ENCODE measurements around the gene IQGAP2.

Gene IQGAP2

GRCh38 chr5:76591366-76591765 lies 188.3 kb downstream of the IQGAP2 start:
- Histone ChIP-seq H3K27ac (no peak overlapping the region), H3K4me3 (ENCODE audit: low read depth, low read length) (no peak overlapping the region), H3K27me3 (replicated peaks) (no peaks in the 10 kb centered on the region), H3K36me3 (replicated peaks) (no peaks in the 10 kb centered on the region)
- no peak for TF ChIP-seq CTCF (IDR thresholded peaks at IDR 0.05; ENCODE audit: low read depth, low read length, missing control alignments)
- in situ Hi-C loops (cut with HindIII; ENCODE audit: low pct_ligation_motif_present, low sequenced_read_pairs) = no loop called here
- no peak for DNase-seq

- Histone ChIP-seq H3K27me3 (replicated peaks) (no peaks in the 10 kb centered on the region), H3K4me3 (ENCODE audit: low read depth, low read length) (no peak overlapping the region), H3K27ac (no peak overlapping the region), H3K36me3 (replicated peaks) (no peaks in the 10 kb centered on the region)
- in situ Hi-C loops (cut with HindIII; ENCODE audit: low pct_ligation_motif_present, low sequenced_read_pairs) = no loop called here
- DNase-seq = no peak
- no peak for TF ChIP-seq CTCF (IDR thresholded peaks at IDR 0.05; ENCODE audit: low read depth, low read length, missing control alignments)
These were observed 189.6 kb downstream of the IQGAP2 start for GRCh38 chr5:76592692-76593091.

- no peak overlapping the region for H3K27ac ChIP-seq
- H3K27me3 ChIP-seq (replicated peaks) = no peaks in the 10 kb centered on the region
- in situ Hi-C loops (cut with HindIII; ENCODE audit: low pct_ligation_motif_present, low sequenced_read_pairs) = no loop called here
- DNase-seq = no peak
- no peak overlapping the region for H3K4me3 ChIP-seq (ENCODE audit: low read depth, low read length)
- TF ChIP-seq CTCF (IDR thresholded peaks at IDR 0.05; ENCODE audit: low read depth, low read length, missing control alignments) = no peak
- no peaks in the 10 kb centered on the region for H3K36me3 ChIP-seq (replicated peaks)
These were observed 191.0 kb downstream of the IQGAP2 start for GRCh38 chr5:76594107-76594506.

DNA sequence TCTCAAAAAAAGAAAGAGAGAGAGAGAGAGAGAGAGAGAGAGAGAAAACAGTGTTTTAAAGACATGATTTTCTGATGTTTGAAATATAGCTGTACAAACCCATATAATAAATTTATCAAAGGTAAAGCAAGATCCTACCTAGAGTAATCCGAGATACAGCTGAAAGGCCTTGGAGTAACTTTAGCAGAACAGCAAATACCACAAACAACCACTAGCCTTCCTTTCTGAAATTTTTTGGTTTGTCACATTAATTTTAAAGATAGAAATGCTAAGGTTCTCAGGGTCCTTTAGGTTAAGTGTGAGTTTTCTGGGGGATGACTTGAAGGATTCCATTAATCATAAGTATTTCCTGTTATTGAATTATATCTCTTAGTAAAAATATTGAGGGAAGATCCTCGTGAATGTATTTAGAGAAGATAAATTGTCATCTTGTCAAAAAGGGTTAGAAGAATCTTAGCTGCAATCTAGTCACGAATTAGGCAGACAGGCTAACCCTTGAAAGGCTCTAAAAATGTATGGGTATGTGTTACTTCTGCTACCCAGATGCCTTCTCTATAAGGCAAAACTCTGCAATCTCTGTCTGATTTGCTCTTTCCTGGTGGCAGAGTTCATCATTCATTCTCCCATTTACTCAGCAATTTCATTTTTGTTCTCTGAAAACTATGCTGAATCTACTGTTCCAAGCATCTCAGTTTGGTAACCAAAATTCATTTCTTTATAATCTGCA lies 192.8 kb downstream of the IQGAP2 start:
- no peaks in the 10 kb centered on the region for H3K27me3 ChIP-seq (replicated peaks)
- TF ChIP-seq CTCF (IDR thresholded peaks at IDR 0.05; ENCODE audit: low read depth, low read length, missing control alignments) = no peak
- H3K27ac ChIP-seq = no peak overlapping the region
- no peak overlapping the region for H3K4me3 ChIP-seq (ENCODE audit: low read depth, low read length)
- no peaks in the 10 kb centered on the region for H3K36me3 ChIP-seq (replicated peaks)
- DNase-seq = no peak
- in situ Hi-C loops (cut with HindIII; ENCODE audit: low pct_ligation_motif_present, low sequenced_read_pairs) = no loop called here

DNA sequence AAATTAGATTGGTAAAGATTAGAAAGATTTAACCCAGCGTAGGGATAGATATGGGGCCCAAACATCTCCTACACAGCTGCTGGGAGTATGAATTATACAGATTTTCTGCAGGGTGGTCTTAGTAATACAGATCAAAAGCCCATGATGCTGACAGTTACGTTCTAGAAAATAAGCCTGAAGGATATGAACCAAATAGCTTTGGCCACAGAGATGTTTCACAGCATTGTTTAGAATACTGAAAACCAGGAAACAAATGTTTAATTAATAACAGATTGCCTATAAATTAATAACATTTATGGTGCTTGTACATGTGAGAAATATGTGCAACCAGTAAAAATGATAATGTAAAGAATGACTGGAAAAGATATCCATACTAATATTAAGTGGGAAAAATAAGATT lies 195.4 kb downstream of the IQGAP2 start:
- Histone ChIP-seq H3K27ac (no peak overlapping the region), H3K4me3 (ENCODE audit: low read depth, low read length) (no peak overlapping the region), H3K36me3 (replicated peaks) (no peaks in the 10 kb centered on the region), H3K27me3 (replicated peaks) (no peaks in the 10 kb centered on the region)
- in situ Hi-C loops (cut with HindIII; ENCODE audit: low pct_ligation_motif_present, low sequenced_read_pairs) = no loop called here
- no peak for TF ChIP-seq CTCF (IDR thresholded peaks at IDR 0.05; ENCODE audit: low read depth, low read length, missing control alignments)
- DNase-seq = no peak

- Histone ChIP-seq H3K4me3 (ENCODE audit: low read depth, low read length) (no peak overlapping the region), H3K27me3 (replicated peaks) (no peaks in the 10 kb centered on the region), H3K27ac (no peak overlapping the region), H3K36me3 (replicated peaks) (no peaks in the 10 kb centered on the region)
- no peak for TF ChIP-seq CTCF (IDR thresholded peaks at IDR 0.05; ENCODE audit: low read depth, low read length, missing control alignments)
- DNase-seq = no peak
- in situ Hi-C loops (cut with HindIII; ENCODE audit: low pct_ligation_motif_present, low sequenced_read_pairs) = no loop called here
These were observed 197.6 kb downstream of the IQGAP2 start for GRCh38 chr5:76600716-76601115.

Measured in brain microvascular endothelial cell (primary cell).